ENCODE data around the gene LY6G5C.

DNA sequence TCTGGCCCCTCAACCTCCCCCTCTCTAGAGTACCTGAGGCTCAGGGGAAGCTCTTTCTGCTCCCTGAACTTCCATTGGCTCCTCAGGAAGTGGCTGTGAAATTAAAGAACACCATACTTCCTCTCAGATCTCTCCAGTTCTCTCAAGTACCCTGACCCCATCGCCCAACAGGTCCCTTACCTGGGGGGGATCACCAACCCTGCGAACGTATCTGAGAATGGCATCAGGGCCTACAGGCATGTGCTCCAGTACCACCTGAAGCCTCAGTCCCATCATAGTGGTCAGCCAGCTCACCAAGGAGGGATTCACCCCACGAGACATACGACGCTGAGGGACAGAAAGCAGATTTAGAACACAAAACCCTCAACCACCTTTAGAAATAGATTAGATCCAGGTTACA lies 40.3 kb downstream of the LY6G5C start:
- TF ChIP-seq, protein P1, sequence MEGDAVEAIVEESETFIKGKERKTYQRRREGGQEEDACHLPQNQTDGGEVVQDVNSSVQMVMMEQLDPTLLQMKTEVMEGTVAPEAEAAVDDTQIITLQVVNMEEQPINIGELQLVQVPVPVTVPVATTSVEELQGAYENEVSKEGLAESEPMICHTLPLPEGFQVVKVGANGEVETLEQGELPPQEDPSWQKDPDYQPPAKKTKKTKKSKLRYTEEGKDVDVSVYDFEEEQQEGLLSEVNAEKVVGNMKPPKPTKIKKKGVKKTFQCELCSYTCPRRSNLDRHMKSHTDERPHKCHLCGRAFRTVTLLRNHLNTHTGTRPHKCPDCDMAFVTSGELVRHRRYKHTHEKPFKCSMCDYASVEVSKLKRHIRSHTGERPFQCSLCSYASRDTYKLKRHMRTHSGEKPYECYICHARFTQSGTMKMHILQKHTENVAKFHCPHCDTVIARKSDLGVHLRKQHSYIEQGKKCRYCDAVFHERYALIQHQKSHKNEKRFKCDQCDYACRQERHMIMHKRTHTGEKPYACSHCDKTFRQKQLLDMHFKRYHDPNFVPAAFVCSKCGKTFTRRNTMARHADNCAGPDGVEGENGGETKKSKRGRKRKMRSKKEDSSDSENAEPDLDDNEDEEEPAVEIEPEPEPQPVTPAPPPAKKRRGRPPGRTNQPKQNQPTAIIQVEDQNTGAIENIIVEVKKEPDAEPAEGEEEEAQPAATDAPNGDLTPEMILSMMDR (IDR thresholded peaks at IDR 0.05; ENCODE audit: low read depth, low read length), result no peak
- TF ChIP-seq MYC (IDR thresholded peaks at IDR 0.05; ENCODE audit: low read depth, low read length), result no peak

Measured in NB4 (cell line).